ENCODE measurements around the gene MYO5B.

MYO5B gene

DNA sequence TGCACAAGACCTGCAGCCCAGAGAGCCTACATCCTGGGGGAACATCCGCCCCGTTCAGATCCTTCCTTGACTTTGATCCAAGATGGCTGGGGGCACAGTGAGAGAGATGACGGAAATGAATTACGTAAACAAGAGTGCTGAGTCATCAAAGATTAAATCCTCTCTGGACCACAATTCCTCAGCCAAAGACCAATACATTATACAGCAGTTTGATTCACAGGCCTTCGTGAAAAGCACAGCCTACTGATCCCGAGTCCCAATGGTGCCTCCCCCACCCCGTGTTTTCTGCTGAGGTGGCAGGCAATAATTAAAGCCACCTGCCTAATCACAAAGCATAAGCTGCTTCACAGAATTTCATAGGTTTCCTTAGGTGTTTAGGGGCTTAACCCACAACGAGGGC, 43.0 kb downstream of the MYO5B start:
- DNase-seq (ENCODE audit: low read depth in 2 of 2) = no peak

DNA sequence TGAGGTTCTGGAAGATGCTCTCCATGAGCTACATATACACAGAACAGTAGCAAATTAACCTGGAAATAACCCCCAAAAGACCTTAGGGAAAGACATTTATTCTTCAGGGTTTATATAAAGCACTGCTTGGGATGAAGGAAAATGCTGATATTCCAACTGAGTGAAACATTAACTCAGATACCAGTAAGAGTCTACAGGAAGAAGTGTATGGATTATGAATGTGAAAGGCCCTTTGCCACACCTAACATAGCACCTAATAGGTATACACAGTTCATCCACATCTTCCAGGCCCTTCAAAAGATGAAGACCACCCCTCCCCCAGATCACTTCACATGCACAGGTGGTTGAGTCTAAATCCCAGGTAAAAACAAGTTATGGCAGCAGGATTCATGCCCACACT, 50.4 kb downstream of the MYO5B start:
- DNase-seq (ENCODE audit: low read depth in 2 of 2) = no peak

- DNase-seq (ENCODE audit: low read depth in 2 of 2) = no peak
Observed at GRCh38 chr18:50143886-50144285, 51.1 kb downstream of the MYO5B start.

DNA sequence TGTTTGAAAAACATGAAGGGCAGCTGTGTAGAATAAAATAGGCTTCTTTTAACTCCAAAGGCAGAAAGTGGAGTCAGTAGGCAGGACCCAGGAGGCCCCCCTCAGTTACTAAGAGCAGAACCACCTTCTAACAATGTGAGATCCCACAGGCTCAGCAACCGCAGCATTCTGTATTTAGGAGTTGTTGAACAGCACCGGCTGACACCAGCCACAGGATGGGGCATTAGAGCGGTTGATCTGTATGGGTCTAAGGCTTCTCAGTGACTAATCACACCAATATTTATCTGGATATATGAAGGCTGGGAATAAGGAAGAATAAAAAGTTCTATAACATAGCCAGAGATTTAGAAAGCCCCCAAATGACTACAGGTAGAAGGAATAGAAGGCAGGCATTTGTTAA, 51.7 kb downstream of the MYO5B start:
- no peak for DNase-seq (ENCODE audit: low read depth in 2 of 2)

DNA sequence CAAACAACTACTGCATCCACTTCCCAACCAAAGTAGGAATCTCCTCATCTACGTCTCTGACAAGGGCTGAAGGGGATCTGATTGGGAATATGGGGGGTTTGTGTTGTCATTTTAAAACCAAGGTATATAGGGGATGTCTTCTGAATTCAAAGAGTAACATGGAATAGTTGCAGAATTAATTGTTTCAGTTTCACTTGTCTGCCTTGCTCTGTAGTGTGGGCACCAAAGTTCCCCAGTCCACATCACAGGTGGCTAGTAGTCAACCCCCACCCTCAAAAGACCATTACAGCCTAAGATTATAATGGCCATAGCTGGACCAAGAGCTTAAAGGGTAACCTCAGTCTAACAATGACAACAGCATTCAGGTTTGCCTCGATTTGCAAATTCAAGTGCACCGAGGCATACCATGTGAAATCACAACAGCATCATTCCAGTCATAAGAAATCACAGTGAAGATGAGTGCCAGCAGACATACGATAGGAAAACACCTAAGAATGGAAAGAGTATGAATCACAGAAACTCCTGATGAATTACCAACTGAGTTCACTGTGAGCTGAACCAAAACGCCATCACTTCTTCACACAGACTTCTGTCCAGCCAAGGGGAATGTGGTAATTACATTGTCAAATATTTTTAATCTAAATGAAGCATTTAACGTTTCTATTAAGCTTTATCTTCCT, 52.4 kb downstream of the MYO5B start:
- DNase-seq (ENCODE audit: low read depth in 2 of 2) = no peak

DNA sequence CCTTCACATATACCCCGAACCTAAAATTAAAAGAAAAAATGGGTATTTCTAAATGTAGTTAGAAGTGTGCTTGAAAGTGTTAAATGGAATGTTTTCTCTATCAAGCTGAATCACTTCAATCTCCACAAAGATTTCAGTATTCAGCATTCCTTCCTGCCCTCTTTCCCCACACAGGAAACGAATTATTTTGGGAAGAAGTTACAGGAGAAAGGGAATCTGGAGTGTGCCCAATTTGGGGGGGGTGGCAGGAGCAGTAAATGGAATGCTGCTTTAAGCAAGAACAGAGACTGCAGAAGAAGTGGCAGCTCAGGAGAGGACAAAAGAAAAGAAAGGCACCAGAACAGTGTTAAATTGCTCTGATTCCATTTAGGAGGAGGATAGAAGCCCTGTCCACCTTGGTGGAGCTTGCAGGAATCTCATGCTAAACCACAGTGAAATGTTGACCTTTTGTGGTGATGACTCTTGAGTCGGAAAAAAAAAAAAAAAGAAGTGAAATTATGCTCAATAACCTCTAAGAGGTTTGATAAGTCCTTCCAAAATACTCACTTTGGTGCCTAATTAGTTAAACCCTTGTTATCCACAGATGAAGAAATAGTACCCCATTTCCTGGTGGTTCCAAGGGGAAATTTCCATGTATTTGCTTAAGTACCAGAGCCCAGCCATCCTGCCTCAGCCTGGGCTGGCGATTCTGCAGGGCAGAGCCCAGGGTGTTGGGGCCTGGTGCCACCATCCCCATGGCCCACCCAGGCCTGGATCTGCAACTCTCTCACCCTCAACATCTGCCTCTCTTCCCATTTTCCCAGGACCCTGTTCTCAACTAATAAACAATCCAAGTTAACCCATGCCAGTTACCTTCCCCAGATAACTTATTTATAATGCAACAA, 56.5 kb downstream of the MYO5B start:
- DNase-seq (ENCODE audit: low read depth in 2 of 2) = no peak

DNA sequence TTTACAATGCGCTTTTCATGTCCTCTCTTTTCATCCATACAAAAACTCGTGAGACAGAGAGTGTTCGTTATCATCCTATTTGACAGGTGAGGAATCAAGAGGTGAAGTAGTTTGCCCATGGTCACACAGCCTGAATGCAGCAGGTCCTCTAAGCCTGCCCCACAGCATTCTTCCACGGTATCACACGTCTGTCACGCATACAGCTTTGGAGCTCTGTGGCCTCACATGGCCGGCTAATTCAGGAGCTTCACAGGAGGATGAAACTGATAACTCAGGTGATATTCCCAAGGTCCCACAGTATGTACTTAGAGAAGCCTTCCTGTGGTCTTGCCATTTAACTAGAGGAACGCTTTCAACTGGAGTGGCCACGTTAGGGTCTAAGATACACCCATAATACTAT, 59.0 kb downstream of the MYO5B start:
- no peak for DNase-seq (ENCODE audit: low read depth in 2 of 2)

- no peak for DNase-seq (ENCODE audit: low read depth in 2 of 2)
Observed at GRCh38 chr18:50133526-50133925, 61.4 kb downstream of the MYO5B start.

DNA sequence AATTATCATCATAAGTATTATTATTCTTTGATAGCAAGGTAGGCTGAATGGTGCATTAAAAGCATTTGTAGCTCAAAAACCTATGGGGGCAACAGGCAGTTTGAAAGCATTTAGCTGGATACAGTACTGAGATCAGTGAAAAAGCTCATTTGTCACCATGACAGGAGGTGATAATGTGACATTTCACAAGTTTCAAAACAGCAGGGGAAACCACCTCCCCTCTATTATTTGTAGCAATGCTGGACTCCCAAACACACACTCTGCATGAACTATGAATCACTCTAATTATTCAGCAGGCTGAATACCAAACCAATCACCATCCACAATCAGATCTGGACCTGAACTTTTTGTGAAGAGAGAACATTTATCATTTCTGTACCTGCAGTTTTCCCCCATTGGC, 63.4 kb downstream of the MYO5B start:
- no peak for DNase-seq (ENCODE audit: low read depth in 2 of 2)

DNA sequence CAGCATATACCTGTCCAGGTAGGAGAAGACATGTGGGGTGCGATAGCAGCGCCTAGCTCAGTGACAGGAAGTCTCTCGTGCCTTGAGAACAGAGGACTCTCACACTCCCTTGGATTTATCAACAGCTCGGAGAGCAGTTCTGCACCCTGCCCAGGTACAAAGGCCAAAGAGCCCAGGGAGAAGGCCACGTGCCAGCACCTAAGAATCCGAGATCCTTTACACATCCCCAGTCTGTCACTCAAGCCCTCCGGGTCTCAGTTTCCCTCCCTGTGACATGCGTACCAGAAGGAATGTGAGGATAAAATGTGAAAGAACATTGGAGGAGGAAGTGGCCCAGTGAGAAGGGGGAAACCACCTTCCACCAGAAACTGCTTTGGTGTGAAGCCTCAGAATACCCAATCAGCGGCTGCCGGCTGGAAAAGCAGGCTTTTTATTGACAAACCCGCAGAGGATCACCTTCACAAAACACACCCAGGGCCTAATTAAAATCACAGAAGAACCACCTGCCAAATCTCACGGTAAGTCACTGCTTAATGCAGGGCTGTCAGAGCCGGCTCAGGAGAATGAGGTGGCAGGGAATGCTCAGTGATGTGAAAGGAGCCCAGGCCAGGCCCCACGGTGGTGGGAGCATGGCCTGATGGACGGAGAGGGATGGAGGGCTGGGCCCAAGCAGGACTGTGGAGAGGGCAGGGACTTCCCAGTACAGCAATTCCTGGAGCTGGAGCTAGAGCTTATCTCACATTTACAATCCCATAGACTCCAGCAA, 66.3 kb downstream of the MYO5B start:
- DNase-seq (ENCODE audit: low read depth in 2 of 2) = no peak

GRCh38 chr18:50127516-50128210, 67.3 kb downstream of the MYO5B start:
- DNase-seq (ENCODE audit: low read depth in 2 of 2) = no peak

DNA sequence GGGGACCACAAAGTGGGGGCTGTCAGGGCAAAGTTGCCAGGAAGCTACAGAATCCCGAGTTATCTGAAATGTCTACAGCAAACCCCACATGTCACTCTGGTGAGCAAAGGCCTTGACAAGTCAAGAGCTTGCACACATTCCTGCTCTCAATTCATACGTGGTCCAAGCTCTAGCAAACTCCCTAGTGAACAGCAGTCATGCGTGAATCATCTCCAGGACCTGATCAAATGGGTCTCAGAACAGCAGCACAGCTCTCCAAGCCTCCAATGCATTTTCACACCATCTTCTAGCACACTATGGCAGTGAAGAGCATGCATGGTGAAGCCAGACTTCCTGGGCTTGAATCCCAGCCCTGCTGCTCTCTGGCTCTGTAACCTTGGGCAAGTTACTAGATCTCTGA, 68.5 kb downstream of the MYO5B start:
- no peak for DNase-seq (ENCODE audit: low read depth in 2 of 2)

DNA sequence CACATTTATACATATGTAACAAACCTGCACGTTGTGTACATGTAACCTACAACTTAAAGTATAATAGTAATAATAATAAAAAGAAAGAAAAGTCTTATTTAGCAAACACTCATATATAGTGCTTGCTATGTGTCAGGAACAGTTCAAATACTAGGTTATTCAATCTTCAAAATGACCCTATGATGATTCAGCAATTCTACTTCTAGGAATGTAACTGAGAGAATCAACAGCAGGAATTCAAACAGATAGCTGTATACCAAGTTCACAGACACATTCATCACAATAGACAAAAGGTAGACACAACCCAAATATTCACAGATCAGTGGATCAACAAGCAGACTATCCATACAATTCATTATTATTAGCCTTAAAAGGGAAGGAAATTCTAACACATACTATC, 69.5 kb downstream of the MYO5B start:
- DNase-seq (ENCODE audit: low read depth in 2 of 2) = no peak

DNA sequence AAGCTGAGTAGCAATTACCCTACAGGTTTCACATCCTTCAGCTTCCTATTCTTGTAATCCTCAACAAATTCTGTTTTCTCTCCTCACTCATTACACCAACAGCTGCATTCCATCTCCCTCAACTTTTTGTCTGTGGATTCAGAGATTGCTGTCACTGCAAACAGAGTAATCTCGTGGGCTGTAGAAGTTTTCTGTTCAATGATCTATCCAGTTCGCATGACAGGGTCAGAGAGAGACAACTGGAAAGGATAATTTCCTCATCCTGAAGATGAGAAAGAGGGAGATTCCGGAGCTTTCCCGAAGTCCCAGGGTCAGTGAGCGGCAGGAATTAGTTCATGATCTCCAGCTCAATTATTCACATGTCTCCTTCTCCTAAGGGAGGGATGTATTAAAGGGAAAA, 75.7 kb downstream of the MYO5B start:
- no peak for DNase-seq (ENCODE audit: low read depth in 2 of 2)

DNA sequence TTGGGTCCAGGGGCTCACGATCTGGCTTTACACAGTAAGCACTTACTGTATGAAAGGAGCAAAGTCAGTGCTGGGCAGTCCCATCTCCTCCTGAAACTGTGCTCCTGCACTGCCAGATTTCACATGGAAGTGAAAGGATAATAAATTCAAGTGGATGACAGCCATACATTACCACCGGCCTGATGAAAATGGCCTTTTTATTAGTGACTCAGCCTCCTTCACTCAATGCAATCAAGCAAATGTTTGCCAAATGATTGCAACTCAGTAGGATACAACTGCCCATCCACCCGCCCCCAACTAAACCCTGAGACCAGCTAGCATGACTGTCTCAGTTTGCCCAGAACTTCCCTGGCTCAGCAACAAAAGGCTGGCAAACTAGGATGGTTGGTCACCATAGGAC, 77.1 kb downstream of the MYO5B start:
- no peak for DNase-seq (ENCODE audit: low read depth in 2 of 2)

DNA sequence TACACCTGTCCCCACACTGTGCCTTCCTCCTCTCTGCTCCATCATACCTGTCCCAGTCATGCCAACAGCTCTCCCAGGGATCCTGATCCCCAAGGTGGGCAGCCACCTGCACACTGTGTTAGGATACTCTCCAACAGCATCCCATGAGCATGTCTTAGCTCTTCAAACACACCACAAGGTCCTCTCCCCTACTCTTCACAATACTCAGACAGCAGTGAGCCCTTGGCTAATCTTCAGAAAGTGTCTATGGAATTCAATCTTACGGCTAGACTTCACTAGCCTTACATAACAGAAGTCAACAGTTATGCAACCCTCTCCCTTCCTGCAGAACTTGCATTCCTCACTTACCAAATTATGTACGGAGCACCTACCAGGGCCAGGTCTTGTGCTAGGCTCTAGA, 79.9 kb downstream of the MYO5B start:
- no peak for DNase-seq (ENCODE audit: low read depth in 2 of 2)

DNA sequence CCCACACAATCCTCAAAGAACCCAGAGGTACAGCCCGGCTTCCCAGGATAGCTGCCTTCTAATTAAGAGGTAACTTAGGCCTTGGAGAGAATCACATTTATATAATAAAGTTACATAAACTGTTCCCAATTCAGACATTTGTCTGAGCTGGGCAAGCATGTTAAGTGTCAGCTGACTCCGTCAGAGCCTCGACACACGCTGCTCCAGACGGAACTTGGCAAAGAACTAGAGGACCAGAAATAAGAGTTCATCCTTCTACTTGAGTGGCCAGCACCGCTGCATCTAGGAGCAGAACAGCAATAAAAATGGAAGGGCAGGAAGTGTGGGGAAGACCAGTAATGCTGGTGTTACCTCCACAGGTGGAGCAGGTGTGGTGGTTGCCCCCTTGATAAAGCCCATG, 80.5 kb downstream of the MYO5B start:
- no peak for DNase-seq (ENCODE audit: low read depth in 2 of 2)

GRCh38 chr18:50113726-50114125, 81.2 kb downstream of the MYO5B start:
- DNase-seq (ENCODE audit: low read depth in 2 of 2) = no peak

DNA sequence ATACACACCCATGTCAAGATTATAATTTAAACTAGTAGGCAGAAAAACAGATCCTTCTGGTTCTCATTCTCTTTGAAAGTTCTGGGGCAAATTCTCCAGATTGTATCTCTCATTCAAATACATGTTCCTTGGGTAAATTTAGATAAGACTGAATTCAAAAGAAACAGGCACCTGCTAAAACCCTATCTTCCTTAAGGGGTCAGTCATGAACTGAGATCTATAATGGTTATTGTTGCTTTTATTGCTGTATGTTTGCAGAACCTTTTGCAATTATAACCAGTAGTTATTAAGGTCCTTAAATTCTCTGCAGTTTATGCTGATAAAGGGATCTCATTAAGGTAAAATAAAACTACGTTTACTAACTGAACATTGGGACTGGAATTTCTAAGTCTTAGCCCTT, 83.5 kb downstream of the MYO5B start:
- no peak for DNase-seq (ENCODE audit: low read depth in 2 of 2)

GRCh38 chr18:50107468-50107977, 87.4 kb downstream of the MYO5B start:
- no peak for DNase-seq (ENCODE audit: low read depth in 2 of 2)

DNA sequence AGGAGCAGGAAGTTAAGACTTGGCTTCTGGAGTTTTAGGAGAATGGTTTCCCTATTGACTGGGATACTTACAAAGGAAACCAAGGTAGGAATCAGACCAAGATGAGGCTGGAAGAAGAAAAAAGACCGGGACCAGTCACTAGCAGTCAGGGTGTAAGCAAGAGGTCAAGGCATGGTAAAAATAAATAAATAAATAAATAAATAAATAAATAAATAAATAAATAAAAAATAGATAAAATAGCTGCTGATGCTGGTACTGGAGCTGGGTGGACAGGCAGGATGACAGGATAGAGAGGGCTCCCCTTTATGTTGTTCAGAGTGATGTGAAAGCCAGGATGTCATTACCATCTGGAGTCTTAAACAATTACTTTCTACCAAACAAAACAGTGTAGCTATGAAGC, 89.9 kb downstream of the MYO5B start:
- no peak for DNase-seq (ENCODE audit: low read depth in 2 of 2)

GRCh38 chr18:50104421-50104820, 90.5 kb downstream of the MYO5B start:
- no peak for DNase-seq (ENCODE audit: low read depth in 2 of 2)
